Activated T-helper 1 cell treated with anti-CD3 and anti-CD28 coated beads, Interleukin-2, amount 50 U/mL, for 16 hours (primary cell): ENCODE data around the gene NOX1.
A peak's percentile ranks its signal among the peaks of the same experiment; 100 is the strongest.
"Not testable (repeated sequence)": the region's sequence is repeated elsewhere in the genome, so short reads cannot be mapped to it uniquely, and the experiment has no call there.

ENCODE experiments used
- DNase-seq, 2 donors: peaks; one replicate each; pipeline ENCODE4 v3.0.0-alpha.2; 2020; ENCODE audit warnings: low read depth in 1 of 2, low spot score in 1 of 2

NOX1 gene

DNA sequence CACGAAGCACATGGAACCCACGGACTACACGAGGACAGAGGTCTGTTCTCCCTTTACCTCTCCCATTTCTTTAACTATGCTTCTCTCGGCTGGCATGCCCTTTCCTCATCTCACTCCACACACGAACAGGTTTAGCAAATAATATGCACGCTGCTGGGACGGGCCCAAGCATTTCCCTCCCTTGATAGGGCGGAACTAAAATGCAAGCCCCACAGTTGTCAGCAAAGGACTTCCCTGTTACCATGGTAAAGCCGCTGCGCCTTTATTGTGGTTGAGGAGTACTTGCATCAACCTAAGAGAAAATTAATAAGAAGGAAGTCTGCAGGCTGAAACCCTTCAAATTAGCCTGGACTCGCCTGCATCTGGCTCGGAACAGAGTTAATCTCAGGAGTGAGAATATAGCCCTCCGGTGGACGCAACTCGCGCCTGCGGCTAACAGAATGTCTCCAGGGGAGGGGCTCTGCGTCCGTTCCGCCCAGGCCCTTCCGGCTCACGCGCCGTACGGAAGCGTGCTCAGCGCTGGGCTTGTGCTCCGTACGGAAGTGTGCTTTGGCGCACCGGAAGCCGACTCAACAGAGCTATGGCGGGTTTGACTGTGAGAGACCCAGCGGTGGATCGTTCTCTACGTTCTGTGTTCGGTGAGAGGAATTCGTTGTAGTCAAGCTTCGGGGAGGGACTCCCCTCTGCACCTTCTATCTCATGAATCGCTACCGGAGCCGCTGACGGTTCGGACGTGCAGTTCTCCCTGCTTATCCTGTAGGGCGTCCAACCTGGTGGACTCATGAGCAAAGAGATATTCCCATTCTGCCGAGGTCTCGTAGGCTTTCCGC is 54.1 kb downstream of the NOX1 start, which contains the start of gene CSTF2:
CSTF2 (plus strand) TSS at position 555 of the 830 bp plus-strand sequence; CDS start at position 581, 26 bp downstream.
- DNase-seq: peak; percentile 51 to 62

DNA sequence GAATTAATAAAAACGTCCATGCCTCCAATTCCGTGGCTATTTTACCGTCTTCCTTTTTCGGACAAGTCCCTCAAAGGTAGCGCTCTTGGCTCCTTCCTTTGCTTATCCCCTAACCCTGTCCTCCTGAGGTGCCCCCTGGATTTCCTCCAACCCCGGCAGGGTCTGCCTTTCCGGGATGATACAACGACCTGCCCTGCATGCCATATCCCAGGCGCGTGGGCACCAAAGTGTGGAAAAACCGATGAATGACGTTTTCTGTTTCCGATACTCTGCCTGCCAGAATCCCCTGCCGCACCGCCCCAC is 54.7 kb downstream of the NOX1 start:
- DNase-seq: no peak

DNA sequence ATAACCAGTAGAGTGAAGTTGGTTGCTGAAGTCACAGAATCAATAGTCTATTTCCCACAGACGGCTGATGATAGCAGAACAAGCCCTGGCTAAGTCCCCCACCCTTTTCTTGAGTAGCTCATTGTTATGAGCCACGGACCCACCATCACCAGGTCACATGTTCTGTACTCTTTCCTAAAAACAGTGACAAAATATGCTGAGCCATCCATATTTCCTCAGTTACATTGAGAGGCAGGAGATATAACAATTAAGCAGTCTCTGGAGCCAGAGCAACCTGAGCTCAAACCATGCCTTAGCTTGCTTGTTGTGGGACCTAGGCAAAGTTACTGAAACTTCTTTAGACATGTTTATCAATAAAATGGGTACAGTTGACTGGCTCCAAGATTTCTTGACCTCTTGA is 56.8 kb downstream of the NOX1 start:
- DNase-seq: no peak

DNA sequence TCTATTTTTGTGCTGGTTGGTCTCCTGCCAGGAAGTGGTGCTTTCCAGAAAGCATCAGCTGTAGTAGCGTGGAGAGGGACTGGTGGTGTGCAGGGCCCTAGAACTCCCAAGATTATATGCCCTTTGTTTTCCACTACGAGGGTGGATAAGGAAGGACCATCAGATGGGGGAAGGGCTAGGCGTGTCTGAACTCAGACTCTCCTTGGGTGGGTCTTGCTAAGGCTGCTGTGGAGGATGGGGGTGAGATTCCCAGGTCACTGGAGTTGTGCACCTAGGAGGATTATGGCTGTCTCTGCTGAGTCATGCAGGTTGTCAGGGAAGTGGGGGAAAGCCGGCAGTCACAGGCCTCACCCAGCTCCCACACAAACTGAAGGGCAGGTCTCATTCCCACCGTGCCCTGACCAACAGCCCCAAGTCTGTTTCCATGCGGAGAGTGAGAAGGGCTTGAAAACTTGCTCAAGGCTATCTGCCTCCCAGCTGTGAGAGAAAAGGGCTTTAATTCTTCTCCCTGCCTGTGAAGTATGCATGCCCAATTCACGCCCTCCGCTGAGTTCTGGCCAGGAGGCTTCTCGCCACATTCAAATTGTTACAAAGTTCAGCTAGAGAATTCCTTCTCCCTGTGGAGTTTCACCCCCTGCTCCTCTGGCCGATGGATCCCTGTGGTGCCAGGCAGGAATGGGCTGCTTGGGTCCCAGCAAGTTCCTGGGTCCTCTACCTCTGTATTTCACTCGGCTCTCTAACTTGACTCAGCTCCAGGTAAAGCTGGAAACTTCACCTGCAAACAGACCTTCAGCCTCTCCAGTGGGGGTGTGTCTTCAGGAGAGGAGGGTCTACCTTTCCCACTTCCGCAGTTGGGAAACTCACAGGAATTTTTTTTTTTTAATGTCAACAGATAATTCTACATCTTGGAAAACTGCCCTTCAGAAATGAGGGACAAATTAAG is 61.7 kb downstream of the NOX1 start:
- no peak for DNase-seq

DNA sequence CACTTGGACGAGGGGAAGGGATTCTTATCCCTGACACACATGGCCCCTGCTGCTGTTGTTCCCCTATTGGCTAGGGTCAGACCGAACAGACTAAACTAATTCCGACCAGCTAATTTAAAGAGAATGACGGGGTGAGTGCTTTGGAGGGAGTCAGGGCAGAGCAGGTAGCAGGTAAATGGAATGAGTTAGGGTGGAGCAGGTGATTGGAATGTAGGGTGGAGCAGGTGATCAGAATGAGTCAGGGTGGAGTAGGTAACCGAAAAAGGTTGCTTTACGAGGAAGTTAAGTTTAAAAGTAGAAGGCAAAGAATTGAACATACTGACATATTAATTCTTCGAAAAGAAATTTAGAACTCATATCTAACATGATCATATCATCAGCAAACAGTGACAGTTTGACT is 65.9 kb downstream of the NOX1 start:
- not testable (repeated sequence) for DNase-seq

DNA sequence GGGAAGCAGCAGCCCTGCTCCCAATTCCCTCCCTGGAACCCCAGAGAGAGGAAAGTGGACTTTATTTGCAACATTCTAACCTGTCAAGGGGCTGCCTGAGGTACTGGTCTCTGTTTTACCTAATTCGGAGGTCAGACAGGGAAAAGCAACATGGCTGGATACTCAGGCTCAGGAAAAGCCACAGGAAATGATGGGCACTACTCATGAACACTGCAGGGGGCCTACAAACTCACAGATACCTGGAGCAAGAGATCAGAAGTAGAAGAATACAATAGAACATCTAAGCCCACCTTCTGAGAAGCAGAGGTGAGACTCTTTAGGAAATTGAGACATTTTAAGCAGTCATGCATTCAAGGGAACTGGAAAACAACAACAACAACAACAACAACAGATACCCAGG is 69.4 kb downstream of the NOX1 start:
- DNase-seq: no peak

DNA sequence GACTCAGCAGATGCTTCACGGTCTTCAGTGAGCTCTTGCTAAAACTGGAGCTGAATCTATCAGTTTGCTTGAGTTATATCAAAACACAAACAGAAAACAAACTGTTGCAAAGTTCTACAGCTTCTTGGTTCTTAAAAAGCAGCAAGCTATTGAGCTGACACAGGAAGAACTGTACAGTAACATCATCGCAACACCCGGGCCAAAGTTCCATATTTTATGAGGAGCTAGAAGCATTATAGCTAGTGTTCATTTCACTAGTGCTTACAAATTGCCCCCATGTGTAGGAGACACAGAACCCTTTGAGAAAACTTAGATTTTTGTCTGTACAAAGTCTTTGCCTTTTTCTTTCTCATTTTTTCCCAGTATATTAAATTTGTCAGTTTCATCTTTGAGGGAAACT is 71.3 kb downstream of the NOX1 start:
- DNase-seq: no peak

DNA sequence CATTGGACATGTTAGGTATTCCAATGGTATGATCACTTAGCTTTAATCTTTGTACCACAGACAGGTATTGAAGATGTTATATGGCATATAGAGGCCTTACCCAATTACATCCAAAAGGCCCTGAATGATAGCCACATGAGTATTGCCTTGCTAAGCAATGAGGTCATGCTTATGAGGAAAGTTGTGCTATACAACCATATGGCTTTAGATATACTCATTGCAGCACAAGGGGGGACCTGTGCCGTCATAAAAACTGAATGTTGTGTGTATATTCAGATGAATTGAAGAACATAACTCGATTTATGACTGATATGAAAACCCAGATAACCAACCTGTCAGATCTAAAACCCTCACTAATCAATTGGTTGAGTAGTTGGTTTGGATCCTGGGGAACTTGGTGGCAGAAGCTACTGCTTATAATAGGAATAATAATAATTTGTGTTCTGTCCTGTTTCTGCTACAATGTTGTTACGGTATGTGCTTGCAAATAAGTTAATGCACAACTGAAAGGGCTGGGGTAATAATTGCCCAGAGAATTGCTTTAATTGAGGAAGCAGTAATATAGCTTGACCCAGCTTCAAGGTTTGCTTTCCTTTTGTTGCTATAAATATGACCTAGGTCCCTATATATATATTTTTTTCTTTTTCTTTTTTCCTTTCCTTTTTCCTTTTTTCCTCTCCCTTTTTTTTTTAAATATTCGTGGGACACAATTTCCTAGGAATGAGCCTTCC is 75.5 kb downstream of the NOX1 start:
- DNase-seq: no peak

DNA sequence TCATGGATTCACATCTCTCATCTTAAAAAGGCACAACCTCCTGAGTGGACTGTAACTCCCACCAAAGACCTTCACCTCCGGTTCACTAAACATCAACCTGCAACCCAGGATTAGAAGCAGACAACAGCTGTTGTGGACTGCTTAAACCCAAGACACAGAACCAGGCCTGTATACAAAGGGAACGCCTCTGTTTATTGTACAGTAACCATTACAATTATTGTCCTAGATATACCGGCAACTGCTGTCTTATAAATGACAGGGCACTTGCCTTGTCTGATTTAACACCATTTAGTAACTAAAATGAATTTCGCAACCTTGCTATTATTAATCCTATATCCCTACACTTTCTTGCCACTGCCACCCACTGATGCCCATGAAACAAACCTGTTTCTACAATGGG is 76.8 kb downstream of the NOX1 start:
- no peak for DNase-seq

DNA sequence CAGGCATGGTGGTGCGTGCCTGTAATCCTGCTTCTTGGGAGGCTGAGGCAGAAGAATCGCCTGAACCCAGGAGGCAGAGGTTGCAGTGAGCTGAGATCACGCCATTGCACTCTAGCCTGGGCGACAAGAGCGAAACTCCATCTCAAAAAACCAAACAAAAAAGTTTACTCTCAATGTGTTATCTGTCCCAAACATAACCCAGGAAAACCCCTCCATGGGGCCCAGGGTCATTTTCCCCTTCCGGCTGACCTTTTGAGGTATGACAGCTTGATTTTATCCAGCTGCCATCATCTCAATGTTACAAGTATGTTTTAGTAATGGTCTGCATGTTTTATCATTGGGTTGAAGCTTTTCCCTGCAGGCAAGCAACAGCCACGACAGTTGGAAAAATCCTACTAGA is 77.8 kb downstream of the NOX1 start:
- DNase-seq: not testable (repeated sequence)
